Neuronal stem cell (in vitro differentiated cells): ENCODE measurements around the gene FHDC1.

Experiments
- DNase-seq: peaks from one replicate; pipeline ENCODE4 v3.0.0-alpha.2; 2013; ENCODE audit warnings: low spot score
- H2AFZ ChIP-seq: one replicate; pipeline ENCODE4 v1.6.1; 2013; ENCODE audit warnings: mild to moderate bottlenecking, low read length, inconsistent platforms
- H2AK5ac ChIP-seq: 2 replicates; pipeline ENCODE4 v1.6.1; 2013; ENCODE audit warnings: low read depth, mild to moderate bottlenecking, inconsistent platforms, low read length, moderate library complexity, mixed read lengths
- H2BK120ac ChIP-seq: 2 replicates; pipeline ENCODE4 v1.6.1; 2013; ENCODE audit warnings: low read depth, mild to moderate bottlenecking, inconsistent platforms, low read length, moderate library complexity, mixed read lengths
- H2BK12ac ChIP-seq: one replicate; pipeline ENCODE4 v1.6.1; 2013; ENCODE audit warnings: low read length, inconsistent platforms
- H2BK15ac ChIP-seq: 2 replicates; pipeline ENCODE4 v1.6.1; 2013; ENCODE audit warnings: mild to moderate bottlenecking, low read length, inconsistent platforms, mixed read lengths
- H2BK5ac ChIP-seq: one replicate; pipeline ENCODE4 v1.6.1; 2013; ENCODE audit warnings: inconsistent platforms, mild to moderate bottlenecking, low read length, moderate library complexity
- H3K14ac ChIP-seq: one replicate; pipeline ENCODE4 v1.6.1; 2013; ENCODE audit warnings: low read length, inconsistent platforms
- H3K18ac ChIP-seq: 2 replicates; pipeline ENCODE4 v1.6.1; 2013; ENCODE audit warnings: low read length, inconsistent platforms
- H3K23ac ChIP-seq: 2 replicates; pipeline ENCODE4 v1.6.1; 2013; ENCODE audit warnings: low read depth, mild to moderate bottlenecking, mixed read lengths, low read length, inconsistent platforms; ENCODE audit not compliant: poor library complexity
- H3K27ac ChIP-seq: replicated peaks from 3 replicates; pipeline ENCODE4 v1.5.1; 2013; ENCODE audit warnings: low read length, inconsistent platforms
- H3K27me3 ChIP-seq, 3 experiments: 2 replicates each; pipeline ENCODE4 v1.6.1; 2013; ENCODE audit warnings: low read length in 3 of 3, mild to moderate bottlenecking in 2 of 3, inconsistent platforms in 1 of 3, low read depth in 1 of 3, mixed read lengths in 1 of 3, moderate library complexity in 1 of 3; ENCODE audit not compliant: control insufficient read depth in 3 of 3, insufficient read depth in 3 of 3
- H3K36me3 ChIP-seq, 2 donors: replicated peaks in 1 of 2; 2 replicates each; pipeline ENCODE4 v1.6.1; 2013; ENCODE audit warnings: low read length in 2 of 2; ENCODE audit not compliant: control insufficient read depth in 2 of 2, insufficient read depth in 2 of 2
- H3K4ac ChIP-seq: 2 replicates; pipeline ENCODE4 v1.6.1; 2013; ENCODE audit warnings: inconsistent platforms, mild to moderate bottlenecking, low read length, moderate library complexity
- H3K4me1 ChIP-seq, 2 donors: 1 replicate in 1 of 2; 2 replicates in 1 of 2; pipeline ENCODE4 v1.6.1; 2013; ENCODE audit warnings: low read length in 2 of 2, low read depth in 1 of 2; ENCODE audit not compliant: control insufficient read depth in 2 of 2, insufficient read depth in 1 of 2
- H3K4me2 ChIP-seq: one replicate; pipeline ENCODE4 v1.6.1; 2013; ENCODE audit warnings: mild to moderate bottlenecking, low read length, inconsistent platforms; ENCODE audit not compliant: insufficient read depth, poor library complexity, severe bottlenecking
- H3K4me3 ChIP-seq, 2 donors: 2 replicates each; pipeline ENCODE4 v1.5.1; 2013; ENCODE audit warnings: low read length in 2 of 2, mild to moderate bottlenecking in 2 of 2, inconsistent platforms in 1 of 2, moderate library complexity in 1 of 2
- H3K79me1 ChIP-seq: one replicate; pipeline ENCODE4 v1.6.1; 2013; ENCODE audit warnings: low read depth, mild to moderate bottlenecking, inconsistent platforms, low read length, moderate library complexity
- H3K9ac ChIP-seq: one replicate; pipeline ENCODE4 v1.6.1; 2013; ENCODE audit warnings: mild to moderate bottlenecking, low read depth, low read length, inconsistent platforms; ENCODE audit not compliant: poor library complexity
- H3K9me3 ChIP-seq, 2 donors: replicated peaks in 1 of 2; 2 replicates each; pipeline versions ENCODE3 to v1.6.1; 2013; ENCODE audit warnings: low read length in 2 of 2, mild to moderate bottlenecking in 2 of 2, inconsistent platforms in 1 of 2, low read depth in 1 of 2, mixed read lengths in 1 of 2, moderate library complexity in 1 of 2; ENCODE audit not compliant: control insufficient read depth in 2 of 2, insufficient read depth in 1 of 2
- H4K8ac ChIP-seq: one replicate; pipeline ENCODE4 v1.6.1; 2013; ENCODE audit warnings: low read depth, mild to moderate bottlenecking, inconsistent platforms, low read length, moderate library complexity
- H4K91ac ChIP-seq: one replicate; pipeline ENCODE4 v1.6.1; 2013; ENCODE audit warnings: low read length, low read depth, mild to moderate bottlenecking, inconsistent platforms; ENCODE audit not compliant: poor library complexity
- WGBS, 2 donors: extraction: QIAGEN DNeasy Blood & Tissue Kit; methylation state at CpG; one replicate each; pipeline ENCODE4 v1.1.7; 2013; ENCODE audit warnings: missing lambda C conversion rate in 2 of 2, mixed read lengths in 1 of 2; ENCODE audit not compliant: insufficient read length in 2 of 2, insufficient replicate concordance in 1 of 2; ENCODE audit errors: extremely low coverage in 2 of 2; 5-methylcytosine and 5-hydroxymethylcytosine counted together

FHDC1 gene

GRCh38 chr4:153023692-153024394, 87.7 kb downstream of the FHDC1 start:
- no peak overlapping the region for H3K14ac ChIP-seq
- H2BK5ac ChIP-seq = no peak overlapping the region
- H3K4me1 ChIP-seq = peaks cover 0 to 3% of the 10 kb centered on the region in 2 donors
- H2BK12ac ChIP-seq = no peak overlapping the region
- peaks cover 0 to 4% of the 10 kb centered on the region in 2 donors for H3K9me3 ChIP-seq
- no peak overlapping the region for H2BK15ac ChIP-seq
- H3K9ac ChIP-seq = no peak overlapping the region
- H3K27ac ChIP-seq = no peak overlapping the region
- peaks cover 0 to 16% (median 0%) of the 10 kb centered on the region in 3 experiments for H3K27me3 ChIP-seq
- no peaks in the 10 kb centered on the region for H3K36me3 ChIP-seq
- H3K18ac ChIP-seq = no peak overlapping the region
- H2BK120ac ChIP-seq = no peak overlapping the region
- no peak overlapping the region for H3K4me2 ChIP-seq
- no peak overlapping the region for H3K23ac ChIP-seq
- H3K79me1 ChIP-seq = no peaks in the 10 kb centered on the region
- H2AFZ ChIP-seq = peak overlapping the region; percentile 51
- no peak overlapping the region for H2AK5ac ChIP-seq
- no peak overlapping the region for H4K91ac ChIP-seq
- no peak overlapping the region for H3K4ac ChIP-seq
- H3K4me3 ChIP-seq = no peak overlapping the region
- H4K8ac ChIP-seq = no peak overlapping the region
- WGBS, 2 donors = no CpG with 5 or more reads among the region's 17 CpGs
- no peak for DNase-seq

GRCh38 chr4:153024466-153024865, 88.3 kb downstream of the FHDC1 start:
- H4K91ac ChIP-seq = no peak overlapping the region
- H3K27ac ChIP-seq = no peak overlapping the region
- H4K8ac ChIP-seq = no peak overlapping the region
- H3K18ac ChIP-seq = no peak overlapping the region
- no peak overlapping the region for H3K23ac ChIP-seq
- no CpG with 5 or more reads among the region's 6 CpGs for WGBS, 2 donors
- H2BK120ac ChIP-seq = no peak overlapping the region
- H2AK5ac ChIP-seq = no peak overlapping the region
- no peak overlapping the region for H3K4ac ChIP-seq
- no peak for DNase-seq
- H3K14ac ChIP-seq = no peak overlapping the region
- H2BK12ac ChIP-seq = no peak overlapping the region
- H3K79me1 ChIP-seq = no peaks in the 10 kb centered on the region
- no peak overlapping the region for H2AFZ ChIP-seq
- H3K4me1 ChIP-seq = peaks cover 0 to 3% of the 10 kb centered on the region in 2 donors
- peaks cover 0 to 4% of the 10 kb centered on the region in 2 donors for H3K9me3 ChIP-seq
- no peaks in the 10 kb centered on the region for H3K36me3 ChIP-seq
- no peak overlapping the region for H2BK15ac ChIP-seq
- peaks cover 0 to 12% (median 0%) of the 10 kb centered on the region in 3 experiments for H3K27me3 ChIP-seq
- H3K9ac ChIP-seq = no peak overlapping the region
- no peak overlapping the region for H3K4me2 ChIP-seq
- no peak overlapping the region for H2BK5ac ChIP-seq
- H3K4me3 ChIP-seq = no peak overlapping the region

GRCh38 chr4:153025406-153025805, 89.3 kb downstream of the FHDC1 start:
- Histone ChIP-seq H2BK12ac (no peak overlapping the region), H3K79me1 (no peaks in the 10 kb centered on the region), H2BK5ac (no peak overlapping the region), H3K4me3 (no peak overlapping the region), H3K9me3 (peaks cover 0 to 8% of the 10 kb centered on the region in 2 donors), H2AK5ac (no peak overlapping the region), H3K27ac (no peak overlapping the region), H3K27me3 (peaks cover 0 to 12% (median 0%) of the 10 kb centered on the region in 3 experiments), H3K36me3 (no peaks in the 10 kb centered on the region), H3K4me2 (no peak overlapping the region), H3K14ac (no peak overlapping the region), H2BK15ac (no peak overlapping the region), H3K9ac (no peak overlapping the region), H2BK120ac (no peak overlapping the region), H4K91ac (no peak overlapping the region), H2AFZ (no peak overlapping the region), H3K4ac (no peak overlapping the region), H4K8ac (no peak overlapping the region), H3K23ac (no peak overlapping the region), H3K18ac (no peak overlapping the region), H3K4me1 (peaks cover 0 to 3% of the 10 kb centered on the region in 2 donors)
- no CpG with 5 or more reads among the region's 1 CpG for WGBS, 2 donors
- DNase-seq = no peak

GRCh38 chr4:153026591-153027346, 90.6 kb downstream of the FHDC1 start:
- Histone ChIP-seq H3K9me3 (peaks cover 0 to 8% of the 10 kb centered on the region in 2 donors), H2AK5ac (no peak overlapping the region), H3K27ac (no peak overlapping the region), H3K36me3 (no peaks in the 10 kb centered on the region), H3K14ac (no peak overlapping the region), H3K27me3 (peaks cover 0 to 7% (median 0%) of the 10 kb centered on the region in 3 experiments), H3K4me3 (no peak overlapping the region), H2BK15ac (no peak overlapping the region), H4K91ac (no peak overlapping the region), H2BK5ac (no peak overlapping the region), H2BK12ac (no peak overlapping the region), H3K79me1 (no peaks in the 10 kb centered on the region), H2AFZ (no peak overlapping the region), H2BK120ac (no peak overlapping the region), H3K4me2 (no peak overlapping the region), H3K23ac (no peak overlapping the region), H3K4ac (no peak overlapping the region), H3K18ac (peak overlapping the region; percentile 19), H3K9ac (no peak overlapping the region), H3K4me1 (peaks cover 0 to 2% of the 10 kb centered on the region in 2 donors), H4K8ac (no peak overlapping the region)
- WGBS, 2 donors = 100% methylated on average over 1 to 4 of the region's 10 CpGs
- no peak for DNase-seq
